Adipocyte (in vitro differentiated cells): ENCODE results near the gene KLHL18.
A peak's percentile ranks its signal among the peaks of the same experiment; 100 is the strongest.
"Not testable (repeated sequence)": the region's sequence is repeated elsewhere in the genome, so short reads cannot be mapped to it uniquely, and the experiment has no call there.

Experiments
- DNase-seq: peaks from one replicate; pipeline ENCODE4 v3.0.0-alpha.2; 2015; ENCODE audit warnings: low read depth
- H3K27me3 ChIP-seq: replicated peaks from 2 replicates; pipeline ENCODE4 v1.7.0; 2013; ENCODE audit warnings: mild to moderate bottlenecking, low read length, moderate library complexity; ENCODE audit not compliant: control insufficient read depth, insufficient read depth
- H3K36me3 ChIP-seq: 2 replicates; pipeline ENCODE4 v1.7.0; 2013; ENCODE audit warnings: low read length, mild to moderate bottlenecking, moderate library complexity; ENCODE audit not compliant: control insufficient read depth, insufficient read depth, severe bottlenecking
- H3K4me1 ChIP-seq: 2 replicates; pipeline ENCODE4 v1.7.0; 2013; ENCODE audit warnings: mild to moderate bottlenecking, low read length, moderate library complexity; ENCODE audit not compliant: control insufficient read depth, insufficient read depth
- H3K4me3 ChIP-seq: 2 replicates; pipeline ENCODE4 v1.7.0; 2013; ENCODE audit warnings: mild to moderate bottlenecking, low read length, moderate library complexity
- H3K9ac ChIP-seq: 2 replicates; pipeline ENCODE4 v1.7.0; 2013; ENCODE audit warnings: mild to moderate bottlenecking, low read length, moderate library complexity
- H3K9me3 ChIP-seq: 2 replicates; pipeline ENCODE4 v1.7.0; 2013; ENCODE audit warnings: mild to moderate bottlenecking, low read length, moderate library complexity; ENCODE audit not compliant: control insufficient read depth

KLHL18 gene

DNA sequence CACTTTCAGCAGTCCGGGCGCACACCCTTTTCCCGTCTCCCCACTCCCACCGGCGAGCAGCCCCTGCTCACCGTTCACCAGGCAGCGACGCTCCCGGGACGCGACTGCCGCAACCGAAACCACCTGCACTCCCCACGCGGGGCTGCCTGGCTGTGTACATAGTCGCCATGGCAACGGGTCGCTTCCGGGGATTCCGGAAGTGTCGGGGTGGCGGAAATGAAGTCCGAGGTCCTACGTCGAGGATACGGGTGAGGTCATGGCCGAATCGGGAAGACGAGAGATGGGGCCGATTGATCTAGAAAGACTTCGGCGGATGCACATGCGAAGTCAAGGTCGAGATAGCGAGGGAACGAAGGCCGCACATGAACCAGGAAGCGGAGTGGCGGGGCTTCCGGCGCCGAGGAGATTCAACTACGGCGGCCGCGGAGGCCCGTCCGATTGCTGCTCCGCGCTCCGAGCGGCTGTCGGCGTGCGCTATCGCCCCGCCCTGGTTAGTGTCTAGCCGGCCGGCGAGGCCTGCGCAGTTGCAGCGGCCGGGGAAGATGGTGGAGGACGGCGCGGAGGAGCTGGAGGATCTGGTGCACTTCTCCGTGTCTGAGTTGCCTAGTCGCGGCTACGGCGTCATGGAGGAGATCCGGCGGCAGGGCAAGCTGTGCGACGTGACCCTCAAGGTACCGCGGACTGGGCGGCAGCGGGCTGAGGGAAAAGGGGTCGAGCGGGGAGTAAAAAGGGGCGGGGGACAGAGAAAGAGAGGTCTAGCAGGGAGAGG is at the start of gene KLHL18, which contains the start of gene KIF9:
KLHL18 (plus strand) TSS at position 521 of the 769 bp plus-strand sequence; CDS start at position 543, 22 bp downstream.
KIF9 (minus strand) TSS at position 376 of the 769 bp plus-strand sequence. CDS start 5,425 bp downstream, outside the sequence.
- H3K4me3 ChIP-seq: peak within 1 kb of the TSS; percentile 99
- H3K9ac ChIP-seq: peak within 1 kb of the TSS; percentile 97
- H3K9me3 ChIP-seq: no peaks in the 10 kb centered on the region
- peak; percentile 99 for DNase-seq
- H3K4me1 ChIP-seq: peaks cover 16% of the 10 kb centered on the region
- H3K27me3 ChIP-seq: no peaks in the 10 kb centered on the region
- peaks cover 4% of the 10 kb centered on the region for H3K36me3 ChIP-seq

- Histone ChIP-seq H3K9me3 (no peaks in the 10 kb centered on the region), H3K27me3 (no peaks in the 10 kb centered on the region), H3K36me3 (no peaks in the 10 kb centered on the region), H3K4me3 (no peak overlapping the region), H3K9ac (no peak overlapping the region), H3K4me1 (no peaks in the 10 kb centered on the region)
- no peak for DNase-seq
Observed at GRCh38 chr3:47238017-47238416, 44.7 kb upstream of the KLHL18 start.

DNA sequence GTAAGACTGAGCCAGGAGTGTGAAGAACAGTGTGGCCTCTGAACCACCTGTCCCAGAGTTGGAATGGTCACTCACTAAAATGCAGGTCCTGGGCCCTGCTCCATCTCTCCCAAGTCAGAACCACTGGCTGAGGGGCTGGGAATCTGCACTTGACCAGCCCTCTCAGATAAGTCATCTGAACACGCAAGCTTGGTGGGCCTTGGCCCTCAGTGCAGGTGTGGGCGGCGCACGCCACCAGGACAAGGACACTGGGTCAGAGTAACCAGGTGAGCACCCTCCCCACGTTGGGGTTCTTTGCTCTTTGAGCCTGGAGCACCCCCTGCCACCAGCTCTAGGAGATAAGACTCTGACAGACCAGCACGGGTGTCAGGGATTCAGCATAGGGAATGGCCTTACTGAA is 42.8 kb upstream of the KLHL18 start:
- no peaks in the 10 kb centered on the region for H3K9me3 ChIP-seq
- no peaks in the 10 kb centered on the region for H3K27me3 ChIP-seq
- no peak overlapping the region for H3K4me3 ChIP-seq
- H3K4me1 ChIP-seq: no peaks in the 10 kb centered on the region
- DNase-seq: no peak
- H3K9ac ChIP-seq: no peak overlapping the region
- no peaks in the 10 kb centered on the region for H3K36me3 ChIP-seq

DNA sequence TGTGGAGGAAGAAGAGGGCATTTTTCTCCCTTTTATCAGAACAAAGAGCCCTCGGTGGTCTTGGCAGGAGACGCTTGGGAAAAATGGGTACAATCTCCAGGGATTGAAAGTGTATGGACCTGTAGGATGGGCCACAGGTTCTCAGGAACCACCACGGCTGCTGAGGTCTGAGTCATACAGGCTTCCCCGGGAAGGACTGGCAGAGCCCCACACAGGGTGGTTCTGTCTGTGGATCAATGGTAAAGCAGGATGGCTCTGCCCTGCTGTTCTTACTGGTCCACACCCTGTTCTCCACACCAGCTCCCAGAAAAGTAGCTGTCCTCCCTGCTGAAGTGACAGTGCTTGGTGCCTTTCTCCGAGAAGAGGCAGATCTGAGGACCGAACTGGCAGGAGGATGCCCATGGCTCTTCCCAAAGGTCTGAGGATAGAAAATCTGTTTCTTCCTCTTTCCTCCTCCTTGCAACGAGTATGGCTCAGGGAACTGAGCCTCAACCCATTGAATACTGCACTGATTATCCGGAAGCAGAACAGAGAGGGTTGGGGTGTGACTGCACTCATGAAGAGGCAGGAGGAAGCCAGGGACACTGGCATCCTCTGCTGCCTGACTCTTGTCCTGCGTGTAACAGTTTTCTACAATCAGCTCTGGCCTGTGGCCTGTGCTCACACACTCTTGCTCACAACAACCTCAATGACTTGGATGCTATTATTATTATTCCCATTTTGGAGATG is 39.2 kb upstream of the KLHL18 start:
- H3K9me3 ChIP-seq: no peaks in the 10 kb centered on the region
- no peaks in the 10 kb centered on the region for H3K36me3 ChIP-seq
- no peaks in the 10 kb centered on the region for H3K4me1 ChIP-seq
- no peak overlapping the region for H3K9ac ChIP-seq
- H3K27me3 ChIP-seq: no peaks in the 10 kb centered on the region
- DNase-seq: no peak
- no peak overlapping the region for H3K4me3 ChIP-seq

GRCh38 chr3:47244531-47245100 is 38.1 kb upstream of the KLHL18 start:
- H3K9ac ChIP-seq: no peak overlapping the region
- no peaks in the 10 kb centered on the region for H3K4me1 ChIP-seq
- no peaks in the 10 kb centered on the region for H3K9me3 ChIP-seq
- H3K27me3 ChIP-seq: no peaks in the 10 kb centered on the region
- H3K36me3 ChIP-seq: no peaks in the 10 kb centered on the region
- DNase-seq: no peak
- no peak overlapping the region for H3K4me3 ChIP-seq

GRCh38 chr3:47245271-47245670 is 37.5 kb upstream of the KLHL18 start:
- Histone ChIP-seq H3K36me3 (no peaks in the 10 kb centered on the region), H3K4me3 (no peak overlapping the region), H3K27me3 (no peaks in the 10 kb centered on the region), H3K9me3 (no peaks in the 10 kb centered on the region), H3K9ac (no peak overlapping the region), H3K4me1 (no peaks in the 10 kb centered on the region)
- DNase-seq: no peak

- Histone ChIP-seq H3K9ac (no peak overlapping the region), H3K36me3 (no peaks in the 10 kb centered on the region), H3K27me3 (no peaks in the 10 kb centered on the region), H3K4me3 (no peak overlapping the region), H3K9me3 (no peaks in the 10 kb centered on the region), H3K4me1 (no peaks in the 10 kb centered on the region)
- DNase-seq: no peak
Observed at GRCh38 chr3:47247131-47248064, 35.3 kb upstream of the KLHL18 start.

DNA sequence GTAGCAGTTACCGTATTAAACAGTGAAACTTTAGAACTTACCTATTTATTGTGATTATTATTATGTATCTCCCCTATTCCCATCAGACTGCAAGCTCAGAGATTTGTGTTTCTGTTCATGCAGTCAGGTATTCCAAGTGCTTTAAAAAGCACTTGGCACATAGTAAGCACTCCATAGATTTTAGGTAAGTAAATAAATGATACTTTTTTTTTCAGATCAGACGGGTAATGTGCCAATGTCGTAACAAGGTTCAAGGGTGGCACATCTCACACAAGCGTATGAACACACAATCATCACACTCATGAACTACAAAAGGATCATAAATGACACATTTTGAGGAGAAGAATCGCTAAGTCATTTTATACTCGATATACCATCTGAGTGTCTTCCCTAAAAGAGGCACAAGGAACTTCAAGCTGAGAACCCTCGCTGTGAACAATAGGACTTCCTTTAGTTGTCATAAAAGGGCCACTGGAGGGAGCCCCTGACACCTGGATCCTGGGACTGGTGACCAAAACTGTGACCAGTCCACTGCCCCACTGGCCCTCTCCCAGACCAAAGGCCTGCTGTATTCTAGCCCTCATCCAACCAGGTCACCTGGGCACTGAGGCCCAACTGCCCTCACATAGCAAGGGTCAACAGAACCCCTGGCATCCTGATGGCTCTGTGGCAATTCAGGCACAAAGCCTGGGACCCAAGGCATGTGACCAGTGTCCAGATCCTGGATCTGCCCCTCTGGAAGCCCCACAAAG is 32.3 kb upstream of the KLHL18 start:
- Histone ChIP-seq H3K9me3 (no peaks in the 10 kb centered on the region), H3K36me3 (no peaks in the 10 kb centered on the region), H3K4me3 (no peak overlapping the region), H3K9ac (no peak overlapping the region), H3K27me3 (no peaks in the 10 kb centered on the region), H3K4me1 (no peaks in the 10 kb centered on the region)
- DNase-seq: peak; percentile 43

DNA sequence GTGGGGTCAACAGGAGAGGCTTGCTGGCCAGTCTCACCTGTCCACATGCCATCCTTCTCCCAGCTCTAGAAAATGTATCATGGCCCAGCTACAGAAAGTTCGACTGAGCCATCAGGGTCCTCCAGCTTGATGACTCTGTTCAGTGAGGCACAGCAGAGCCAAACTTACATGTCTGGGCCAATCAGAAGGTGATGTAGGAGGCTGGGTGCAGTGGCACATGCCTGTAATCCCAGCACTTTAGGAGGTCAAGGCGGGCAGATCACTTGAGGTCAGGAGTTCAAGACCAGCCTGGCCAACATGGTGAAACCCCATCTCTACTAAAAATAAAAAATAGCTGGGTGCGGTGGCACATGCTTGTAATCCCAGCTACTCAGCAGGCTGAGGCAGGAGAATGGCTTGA is 31.7 kb upstream of the KLHL18 start:
- not testable (repeated sequence) for H3K4me1 ChIP-seq, H3K9me3 ChIP-seq, H3K9ac ChIP-seq, DNase-seq, H3K36me3 ChIP-seq, H3K4me3 ChIP-seq, H3K27me3 ChIP-seq

GRCh38 chr3:47251689-47252088 is 31.1 kb upstream of the KLHL18 start:
- Histone ChIP-seq H3K9me3 (no peaks in the 10 kb centered on the region), H3K9ac (no peak overlapping the region), H3K4me1 (no peaks in the 10 kb centered on the region), H3K4me3 (no peak overlapping the region), H3K27me3 (no peaks in the 10 kb centered on the region), H3K36me3 (no peaks in the 10 kb centered on the region)
- no peak for DNase-seq
